DMS153 treated with DMSO at 0.1 percent for 48 hours (cell line): ENCODE results near the gene MFSD12.
A peak's percentile ranks its signal among the peaks of the same experiment; 100 is the strongest.
"Not testable (repeated sequence)": the region's sequence is repeated elsewhere in the genome, so short reads cannot be mapped to it uniquely, and the experiment has no call there.

Source experiments
- DNase-seq: peaks from one replicate; lab custom pipeline; 2025; ENCODE audit not compliant: unreplicated experiment; lab: John Stamatoyannopoulos, UW

The MFSD12 gene

GRCh38 chr19:3585301-3586126 lies 28.1 kb upstream of the MFSD12 start, which contains the start of gene GIPC3:
Gene GIPC3 (plus strand): TSS chr19:3585478. CDS start chr19:3585598, 120 bp downstream.
- no peak for DNase-seq

DNA sequence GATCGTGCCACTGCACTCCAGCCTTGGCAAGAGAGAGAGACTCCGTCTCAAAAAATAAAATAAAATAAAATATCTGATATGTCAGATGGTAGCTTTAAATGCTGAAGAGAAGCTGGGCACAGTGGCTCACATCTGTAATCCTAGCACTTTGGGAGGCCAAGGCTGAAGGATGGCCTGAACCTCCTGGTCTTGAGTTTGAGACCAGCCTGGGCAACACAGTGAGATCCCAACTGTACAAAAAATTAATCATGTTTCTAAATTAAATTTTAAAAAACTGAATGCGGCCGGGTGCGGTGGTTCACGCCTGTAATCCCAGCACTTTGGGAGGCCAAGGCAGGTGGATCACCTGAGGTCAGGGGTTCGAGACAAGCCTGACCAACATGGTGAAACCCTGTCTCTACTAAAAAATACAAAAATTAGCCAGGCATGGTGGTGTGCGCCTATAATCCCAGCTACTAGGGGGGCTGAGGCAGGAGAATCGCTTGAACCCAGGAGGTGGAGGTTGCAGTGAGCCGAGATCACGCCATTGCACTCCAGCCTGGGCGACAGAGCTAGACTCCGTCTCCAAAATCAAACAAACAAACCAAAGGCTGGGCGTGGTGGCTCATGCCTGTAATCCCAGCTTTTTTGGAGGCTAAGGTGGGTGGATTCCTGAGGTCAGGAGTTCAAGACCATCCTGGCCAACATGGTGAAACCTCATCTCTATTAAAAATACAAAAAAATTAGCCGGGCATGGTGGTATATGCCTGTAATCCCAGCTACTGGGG lies 26.8 kb upstream of the MFSD12 start:
- not testable (repeated sequence) for DNase-seq

DNA sequence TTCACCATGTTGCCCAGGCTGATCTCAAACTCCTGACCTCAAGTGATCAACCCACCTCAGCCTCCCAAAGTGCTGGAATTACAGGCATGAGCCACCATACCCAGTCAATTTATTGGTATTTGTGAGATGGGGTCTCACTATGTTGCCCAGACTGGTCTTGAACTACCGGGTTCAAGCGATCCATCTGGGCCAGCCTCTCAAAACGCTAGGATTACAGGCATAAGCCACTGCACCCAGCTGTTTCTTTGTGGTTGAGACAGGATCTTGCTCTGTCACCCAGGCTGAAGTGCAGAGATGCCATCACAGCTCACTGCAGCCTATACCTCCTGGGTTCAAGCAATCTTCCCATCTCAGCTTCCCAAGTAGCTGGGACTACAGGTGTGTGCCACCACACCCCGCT lies 24.4 kb upstream of the MFSD12 start:
- DNase-seq, result not testable (repeated sequence)

DNA sequence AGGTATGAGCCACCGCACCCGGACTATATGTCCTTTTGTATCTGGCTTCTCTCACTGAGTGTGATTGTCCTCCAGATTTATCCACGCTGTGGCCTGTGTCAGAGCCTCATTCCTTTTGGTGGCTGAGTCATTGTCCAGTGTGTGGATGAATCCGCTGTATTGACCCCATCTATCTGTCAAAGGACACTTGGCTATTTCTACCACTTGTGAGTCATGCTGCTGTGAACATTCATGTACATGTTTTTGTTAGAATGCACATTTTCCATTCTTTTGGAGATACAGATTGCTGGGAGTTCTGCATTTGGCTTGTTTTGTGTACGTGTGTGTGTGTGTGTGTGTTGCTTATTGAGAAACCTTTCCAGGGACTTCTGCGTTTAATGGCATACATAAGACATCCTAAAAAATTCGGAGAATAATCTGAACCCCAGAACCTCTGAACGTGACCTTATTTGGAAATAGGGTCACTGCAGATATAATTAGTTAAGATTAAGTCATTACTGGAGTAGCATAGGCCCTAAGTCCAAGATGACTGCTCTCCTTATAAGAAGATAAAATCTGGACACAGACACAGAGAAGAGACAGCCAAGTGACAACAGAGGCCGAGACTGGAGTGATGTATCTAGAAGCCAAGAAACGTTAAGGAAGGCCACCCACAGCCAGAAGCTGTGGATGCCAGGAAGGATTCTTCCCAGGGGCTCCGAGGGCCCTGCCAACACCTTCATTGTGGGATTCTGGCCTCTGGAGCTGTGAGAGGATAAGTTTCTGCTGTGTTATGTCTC lies 23.0 kb upstream of the MFSD12 start:
- DNase-seq, result no peak

- no peak for DNase-seq
These were observed 21.0 kb upstream of the MFSD12 start for GRCh38 chr19:3578390-3578789.

DNA sequence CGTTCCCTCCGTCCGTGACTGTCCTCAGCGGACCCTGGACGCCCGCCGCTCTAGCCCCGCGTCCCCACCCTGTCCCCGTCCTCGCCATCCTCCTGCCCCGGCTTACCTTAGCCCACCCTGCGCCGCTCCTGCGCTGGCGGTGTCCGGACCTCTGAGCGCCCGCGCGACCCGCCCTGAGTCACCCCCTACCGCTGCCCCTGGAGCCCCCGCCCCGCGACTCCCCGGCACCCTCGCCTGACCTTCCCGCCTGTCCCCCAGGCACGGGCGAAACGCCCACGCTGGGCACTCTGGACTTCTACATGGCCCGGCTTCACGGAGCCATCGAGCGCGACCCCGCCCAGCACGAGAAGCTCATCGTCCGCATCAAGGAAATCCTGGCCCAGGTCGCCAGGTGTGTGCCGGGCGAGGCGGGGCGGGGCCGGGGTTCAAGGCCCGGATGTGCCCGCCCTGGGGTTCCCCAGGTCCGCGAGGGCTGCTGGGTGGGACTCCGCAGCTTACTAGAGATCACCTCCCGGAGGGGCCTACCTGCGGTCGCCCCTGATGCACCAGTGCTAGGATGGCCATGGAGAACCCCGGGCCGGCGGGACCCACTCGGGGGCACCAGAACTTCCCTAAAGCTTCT lies 20.4 kb upstream of the MFSD12 start:
- no peak for DNase-seq

GRCh38 chr19:3576696-3577443 lies 19.5 kb upstream of the MFSD12 start:
- no peak for DNase-seq

DNA sequence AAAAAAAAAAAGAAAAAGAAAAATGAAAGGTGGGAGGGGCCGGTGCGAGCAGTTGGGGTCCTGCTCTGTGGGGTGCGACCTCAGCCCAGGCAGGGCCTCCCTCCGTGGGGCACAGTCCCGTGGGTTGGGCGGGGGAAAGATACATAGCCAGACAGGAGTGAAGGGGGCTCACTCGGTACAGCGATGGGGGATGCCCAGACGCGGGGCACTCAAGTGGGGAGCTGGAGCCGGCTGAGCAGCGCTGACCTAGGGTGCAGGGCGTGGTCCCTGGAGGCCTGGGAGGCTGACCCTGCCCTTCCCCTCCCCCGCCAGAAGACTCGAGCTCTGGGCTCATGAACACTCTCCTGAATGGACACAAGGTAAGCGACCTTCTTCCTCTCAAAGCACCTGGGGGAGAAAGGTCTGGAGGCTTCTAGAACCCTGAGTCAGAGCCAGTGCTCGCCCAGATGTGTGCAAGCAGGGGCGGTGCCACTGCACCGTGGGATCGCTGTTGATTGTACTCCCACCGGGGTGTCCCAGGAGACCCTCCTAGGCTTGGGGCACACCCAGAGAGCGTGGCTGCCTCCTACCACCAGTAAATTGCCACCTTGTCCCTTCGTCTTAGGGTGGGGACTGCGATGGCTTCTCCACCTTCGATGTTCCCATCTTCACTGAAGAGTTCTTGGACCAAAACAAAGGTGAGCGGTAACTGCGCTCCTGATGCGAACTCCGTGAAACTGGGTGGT lies 18.7 kb upstream of the MFSD12 start:
- no peak for DNase-seq

DNA sequence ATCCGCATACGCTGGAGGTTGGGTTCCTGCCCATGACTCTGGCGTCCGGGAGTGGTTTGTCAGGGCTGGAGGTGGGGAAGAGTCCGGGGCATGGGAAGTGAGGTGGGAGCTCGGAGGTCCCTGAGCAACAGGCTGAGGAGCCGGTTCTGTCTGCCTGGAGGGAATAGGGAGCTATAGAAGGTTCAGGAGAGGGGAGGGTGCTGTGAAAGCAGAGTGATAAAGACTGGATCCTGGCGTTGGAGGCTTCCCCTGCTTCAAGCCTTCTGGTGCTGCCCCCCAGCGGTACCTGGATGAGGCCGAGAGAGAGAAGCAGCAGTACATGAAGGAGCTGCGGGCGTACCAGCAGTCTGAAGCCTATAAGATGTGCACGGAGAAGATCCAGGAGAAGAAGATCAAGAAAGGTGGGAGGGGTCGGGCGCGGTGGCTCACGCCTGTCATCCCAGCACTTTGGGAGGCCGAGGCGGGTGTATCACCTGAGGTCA lies 17.9 kb upstream of the MFSD12 start:
- no peak for DNase-seq

DNA sequence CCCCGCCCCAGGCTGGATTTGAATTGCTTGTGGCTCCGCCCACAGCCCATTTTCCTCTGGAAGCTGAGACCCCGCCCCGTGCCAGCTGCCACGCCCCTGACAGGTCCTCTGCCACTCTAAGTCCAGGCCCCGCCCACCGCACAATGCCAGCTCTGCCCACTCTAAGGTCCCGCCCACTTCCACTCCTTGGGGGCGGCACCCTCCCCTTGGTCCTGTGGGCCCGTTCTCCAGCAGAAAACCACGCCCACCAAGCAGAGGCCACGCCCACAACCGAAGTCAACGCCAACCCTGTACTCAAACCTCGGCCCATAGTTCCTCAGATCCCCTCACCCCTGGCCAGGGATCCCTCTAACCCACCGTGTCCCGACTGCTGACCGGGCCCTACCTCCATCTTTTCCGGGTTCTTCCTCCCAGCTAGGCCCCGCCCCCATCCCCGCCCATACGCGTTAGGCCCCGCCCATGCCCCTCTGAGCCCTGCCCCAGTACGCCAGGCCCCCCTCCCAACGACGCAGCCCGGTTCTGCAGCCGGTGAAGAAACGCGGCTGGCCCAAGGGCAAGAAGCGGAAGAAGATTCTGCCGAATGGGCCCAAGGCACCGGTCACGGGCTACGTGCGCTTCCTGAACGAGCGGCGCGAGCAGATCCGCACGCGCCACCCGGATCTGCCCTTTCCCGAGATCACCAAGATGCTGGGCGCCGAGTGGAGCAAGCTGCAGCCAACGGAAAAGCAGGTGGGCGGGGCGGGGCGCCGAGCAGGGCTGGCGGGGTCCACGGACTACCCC lies 16.7 kb upstream of the MFSD12 start:
- DNase-seq, result peak; percentile 74

DNA sequence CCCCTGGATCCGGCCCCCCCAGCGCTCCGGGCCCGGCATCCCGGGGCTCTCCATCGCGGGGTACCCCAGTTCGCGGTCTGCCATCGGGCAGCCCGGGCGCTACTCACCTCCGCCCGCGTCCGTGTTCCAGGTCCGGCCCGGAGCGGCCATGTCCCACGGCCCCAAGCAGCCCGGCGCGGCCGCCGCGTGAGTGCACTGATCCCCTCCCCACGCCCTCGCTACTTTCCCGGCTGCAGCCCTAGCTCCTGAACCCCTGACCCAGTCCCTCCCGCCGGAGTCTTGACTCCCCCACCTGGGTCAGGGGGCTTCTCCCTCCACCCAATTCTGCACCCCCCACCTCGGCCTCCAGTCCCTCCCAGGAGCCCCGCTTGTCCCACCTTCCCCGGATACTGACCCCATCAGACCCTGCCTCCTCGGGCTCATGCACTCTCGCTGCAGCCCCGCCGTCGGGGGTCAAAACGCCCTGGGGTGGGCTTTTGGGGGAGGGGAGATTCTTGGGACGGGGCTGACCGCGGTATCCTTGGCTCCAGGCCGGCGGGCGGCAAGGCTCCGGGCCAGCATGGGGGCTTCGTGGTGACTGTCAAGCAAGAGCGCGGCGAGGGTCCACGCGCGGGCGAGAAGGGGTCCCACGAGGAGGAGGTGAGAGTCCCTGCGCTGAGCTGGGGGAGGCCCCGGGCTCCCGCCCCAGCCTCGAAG lies 15.9 kb upstream of the MFSD12 start:
- no peak for DNase-seq

GRCh38 chr19:3572855-3573161 lies 15.4 kb upstream of the MFSD12 start, which contains the start of gene HMG20B:
Gene HMG20B (plus strand): TSS chr19:3572944. CDS start chr19:3573310, 366 bp downstream.
- no peak for DNase-seq

- DNase-seq, result peak; percentile 98
These were observed 14.9 kb upstream of the MFSD12 start for GRCh38 chr19:3572132-3572854.

GRCh38 chr19:3570606-3571011 lies 13.2 kb upstream of the MFSD12 start:
- DNase-seq, result no peak

DNA sequence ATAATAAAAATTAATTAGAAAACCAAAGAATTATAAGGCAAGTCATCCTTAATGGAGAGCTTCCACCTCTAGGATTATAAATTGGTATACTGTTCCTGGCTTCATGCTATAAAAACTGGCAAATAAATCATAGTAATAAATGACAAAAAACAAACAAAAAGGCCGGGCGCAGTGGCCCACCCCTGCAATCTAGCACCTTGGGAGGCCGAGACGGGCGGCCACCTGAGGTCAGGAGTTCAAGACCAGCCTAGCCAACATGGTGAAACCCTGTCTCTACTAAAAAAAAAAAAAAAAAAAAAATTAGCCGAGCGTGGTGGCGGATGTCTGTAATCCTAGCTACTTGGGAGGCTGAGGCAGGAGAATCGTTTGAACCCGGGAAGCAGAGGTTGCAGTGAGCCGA lies 12.7 kb upstream of the MFSD12 start:
- DNase-seq, result not testable (repeated sequence)

DNA sequence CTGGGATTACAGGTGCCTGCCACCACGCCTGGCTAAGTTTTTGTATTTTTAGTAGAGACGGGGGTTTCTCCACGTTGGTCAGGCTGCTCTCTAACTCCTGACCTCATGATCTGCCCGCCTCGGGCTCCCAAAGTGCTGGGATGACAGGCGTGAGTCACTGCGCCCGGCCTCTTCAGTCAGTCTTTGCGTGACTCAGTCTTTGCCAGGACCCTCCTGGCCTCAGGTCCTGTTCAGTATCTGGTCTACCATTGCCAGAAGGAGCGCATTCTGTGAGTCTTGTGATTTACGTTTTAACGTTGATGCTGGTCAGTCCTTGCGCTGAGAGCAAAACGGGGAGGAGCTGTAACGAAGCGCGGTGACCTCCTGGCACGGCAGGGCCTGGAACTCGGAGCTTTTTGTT lies 7.8 kb upstream of the MFSD12 start:
- DNase-seq, result no peak

GRCh38 chr19:3563709-3564524 lies 6.5 kb upstream of the MFSD12 start:
- DNase-seq, result no peak
